Measurements from ENCODE around the gene PDCD2L.

DNA sequence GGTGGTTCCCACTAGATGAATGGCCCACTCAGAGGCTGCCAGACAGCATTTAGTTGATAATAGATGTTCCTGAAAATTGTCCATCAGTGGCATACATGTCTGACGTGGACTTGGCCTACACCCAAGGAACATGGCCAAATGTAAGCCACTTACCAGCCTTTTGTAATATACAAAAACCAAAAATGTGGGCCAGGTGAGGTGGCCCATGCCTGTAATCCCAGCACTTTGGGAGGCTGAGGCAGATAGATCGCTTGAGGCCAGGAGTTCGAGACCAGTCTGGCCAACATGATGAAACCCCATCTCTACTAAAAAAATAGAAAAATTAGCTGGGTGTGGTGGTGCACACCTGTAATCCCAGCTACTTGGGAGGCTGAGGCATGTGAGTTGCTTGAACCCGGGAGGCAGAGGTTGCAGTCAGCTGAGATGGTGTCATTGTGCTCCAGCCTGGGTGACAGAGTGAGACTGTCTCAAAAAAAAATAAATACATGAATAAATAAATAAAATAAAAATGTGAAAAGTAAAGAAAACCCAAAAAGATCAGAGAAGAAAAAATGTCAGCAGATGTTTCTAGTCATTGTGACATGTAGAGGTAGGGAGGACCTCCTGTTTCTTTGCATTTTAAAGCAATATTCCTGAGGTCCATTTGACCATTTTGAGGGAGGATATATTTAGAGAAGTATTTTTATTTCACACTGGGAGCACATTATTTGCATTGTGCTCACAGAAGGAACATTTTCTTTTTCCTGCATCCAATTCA is 70.2 kb downstream of the PDCD2L start:
- TF ChIP-seq, protein P1, sequence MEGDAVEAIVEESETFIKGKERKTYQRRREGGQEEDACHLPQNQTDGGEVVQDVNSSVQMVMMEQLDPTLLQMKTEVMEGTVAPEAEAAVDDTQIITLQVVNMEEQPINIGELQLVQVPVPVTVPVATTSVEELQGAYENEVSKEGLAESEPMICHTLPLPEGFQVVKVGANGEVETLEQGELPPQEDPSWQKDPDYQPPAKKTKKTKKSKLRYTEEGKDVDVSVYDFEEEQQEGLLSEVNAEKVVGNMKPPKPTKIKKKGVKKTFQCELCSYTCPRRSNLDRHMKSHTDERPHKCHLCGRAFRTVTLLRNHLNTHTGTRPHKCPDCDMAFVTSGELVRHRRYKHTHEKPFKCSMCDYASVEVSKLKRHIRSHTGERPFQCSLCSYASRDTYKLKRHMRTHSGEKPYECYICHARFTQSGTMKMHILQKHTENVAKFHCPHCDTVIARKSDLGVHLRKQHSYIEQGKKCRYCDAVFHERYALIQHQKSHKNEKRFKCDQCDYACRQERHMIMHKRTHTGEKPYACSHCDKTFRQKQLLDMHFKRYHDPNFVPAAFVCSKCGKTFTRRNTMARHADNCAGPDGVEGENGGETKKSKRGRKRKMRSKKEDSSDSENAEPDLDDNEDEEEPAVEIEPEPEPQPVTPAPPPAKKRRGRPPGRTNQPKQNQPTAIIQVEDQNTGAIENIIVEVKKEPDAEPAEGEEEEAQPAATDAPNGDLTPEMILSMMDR (IDR thresholded peaks at IDR 0.05) = no peak
- TF ChIP-seq POLR2A (IDR thresholded peaks at IDR 0.05) (no peak), POLR2AphosphoS5 (IDR thresholded peaks at IDR 0.05) (no peak), EP300 (IDR thresholded peaks at IDR 0.05; ENCODE audit: low read depth) (no peak)
